ENCODE data around the gene FER. TPM values are rescaled to one million over a fixed set of nuclear protein-coding genes. Genes with fewer than 3 reads are reported as not detected.
"Not testable (repeated sequence)": the region's sequence is repeated elsewhere in the genome, so short reads cannot be mapped to it uniquely, and the experiment has no call there.

Gene FER
- total RNA-seq, 1 donor from 2014 or later = 19.2 TPM

GRCh38 chr5:109016300-109016699 lies 268.6 kb downstream of the FER start:
- no peaks in the 10 kb centered on the region for H3K9me3 ChIP-seq
- no peak overlapping the region for H3K4me3 ChIP-seq
- H3K27ac ChIP-seq = no peak overlapping the region
- intact Hi-C loops (cut with DNase I) = no loop called here
- H3K36me3 ChIP-seq = no peaks in the 10 kb centered on the region
- no peaks in the 10 kb centered on the region for H3K27me3 ChIP-seq
- no peak for DNase-seq (ENCODE audit: extremely low spot score in 2 of 2)
- no peak for TF ChIP-seq POLR2A (IDR thresholded peaks at IDR 0.05)
- no peak for TF ChIP-seq POLR2AphosphoS5 (IDR thresholded peaks at IDR 0.05; ENCODE audit: insufficient read depth in 1 of 2, low read depth in 1 of 2)
- TF ChIP-seq, protein P1, sequence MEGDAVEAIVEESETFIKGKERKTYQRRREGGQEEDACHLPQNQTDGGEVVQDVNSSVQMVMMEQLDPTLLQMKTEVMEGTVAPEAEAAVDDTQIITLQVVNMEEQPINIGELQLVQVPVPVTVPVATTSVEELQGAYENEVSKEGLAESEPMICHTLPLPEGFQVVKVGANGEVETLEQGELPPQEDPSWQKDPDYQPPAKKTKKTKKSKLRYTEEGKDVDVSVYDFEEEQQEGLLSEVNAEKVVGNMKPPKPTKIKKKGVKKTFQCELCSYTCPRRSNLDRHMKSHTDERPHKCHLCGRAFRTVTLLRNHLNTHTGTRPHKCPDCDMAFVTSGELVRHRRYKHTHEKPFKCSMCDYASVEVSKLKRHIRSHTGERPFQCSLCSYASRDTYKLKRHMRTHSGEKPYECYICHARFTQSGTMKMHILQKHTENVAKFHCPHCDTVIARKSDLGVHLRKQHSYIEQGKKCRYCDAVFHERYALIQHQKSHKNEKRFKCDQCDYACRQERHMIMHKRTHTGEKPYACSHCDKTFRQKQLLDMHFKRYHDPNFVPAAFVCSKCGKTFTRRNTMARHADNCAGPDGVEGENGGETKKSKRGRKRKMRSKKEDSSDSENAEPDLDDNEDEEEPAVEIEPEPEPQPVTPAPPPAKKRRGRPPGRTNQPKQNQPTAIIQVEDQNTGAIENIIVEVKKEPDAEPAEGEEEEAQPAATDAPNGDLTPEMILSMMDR (IDR thresholded peaks at IDR 0.05) = no peak
- peaks cover 5% of the 10 kb centered on the region for H3K4me1 ChIP-seq

- Histone ChIP-seq H3K4me3 (no peak overlapping the region), H3K9me3 (no peaks in the 10 kb centered on the region), H3K27me3 (no peaks in the 10 kb centered on the region), H3K27ac (no peak overlapping the region), H3K36me3 (peaks cover 0 to 7% of the 10 kb centered on the region in 2 donors), H3K4me1 (no peaks in the 10 kb centered on the region)
- TF ChIP-seq POLR2A (IDR thresholded peaks at IDR 0.05) = no peak
- TF ChIP-seq, protein P1 (IDR thresholded peaks at IDR 0.05) = no peak
- TF ChIP-seq POLR2AphosphoS5 (IDR thresholded peaks at IDR 0.05; ENCODE audit: insufficient read depth in 1 of 2, low read depth in 1 of 2) = no peak
- no peak for DNase-seq (ENCODE audit: extremely low spot score in 2 of 2)
- intact Hi-C loops (cut with DNase I) = no loop called here
Measured at GRCh38 chr5:109022056-109022455, 274.4 kb downstream of the FER start.

- H3K27me3 ChIP-seq; H3K9me3 ChIP-seq; DNase-seq (ENCODE audit: extremely low spot score in 2 of 2); H3K4me3 ChIP-seq; H3K27ac ChIP-seq; intact Hi-C loops (cut with DNase I); H3K4me1 ChIP-seq; H3K36me3 ChIP-seq: not testable (repeated sequence)
Measured at GRCh38 chr5:109025729-109026128, 278.0 kb downstream of the FER start.

DNA sequence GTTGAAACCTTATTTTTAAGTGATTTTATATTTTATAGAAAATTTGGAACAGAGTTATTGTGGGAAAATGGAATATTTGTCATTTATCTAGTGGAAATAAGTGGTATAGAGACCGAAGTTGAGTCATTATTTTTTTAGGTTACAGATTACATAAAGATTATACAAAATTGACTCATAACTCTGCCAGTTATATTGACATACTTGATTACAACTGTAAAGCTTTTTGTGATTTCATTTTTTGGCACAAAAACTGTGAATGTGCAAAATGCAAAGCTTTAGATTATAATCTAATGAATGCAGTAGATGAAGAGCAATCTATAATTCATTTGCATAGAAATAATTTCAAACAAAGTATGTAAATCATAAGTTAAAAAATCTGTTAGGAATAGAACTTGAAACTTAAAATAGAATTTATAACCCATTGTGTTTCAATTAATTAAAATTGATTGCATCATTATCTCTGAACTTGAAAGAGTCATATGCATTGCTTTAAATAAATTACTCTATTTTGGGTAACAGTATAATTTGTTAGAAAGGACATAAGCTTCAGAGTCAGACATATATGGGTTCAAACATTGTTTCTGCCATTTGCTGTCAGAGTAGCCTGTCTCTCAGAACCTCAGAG lies 280.4 kb downstream of the FER start:
- TF ChIP-seq, protein P1 (IDR thresholded peaks at IDR 0.05) = no peak
- TF ChIP-seq POLR2A (IDR thresholded peaks at IDR 0.05) (no peak), POLR2AphosphoS5 (IDR thresholded peaks at IDR 0.05; ENCODE audit: insufficient read depth in 1 of 2, low read depth in 1 of 2) (no peak)
- Histone ChIP-seq H3K9me3 (no peaks in the 10 kb centered on the region), H3K27me3 (no peaks in the 10 kb centered on the region), H3K4me3 (no peak overlapping the region), H3K36me3 (peaks cover 0 to 7% of the 10 kb centered on the region in 2 donors), H3K4me1 (no peaks in the 10 kb centered on the region), H3K27ac (no peak overlapping the region)
- no peak for DNase-seq (ENCODE audit: extremely low spot score in 2 of 2)
- intact Hi-C loops (cut with DNase I) = no loop called here

DNA sequence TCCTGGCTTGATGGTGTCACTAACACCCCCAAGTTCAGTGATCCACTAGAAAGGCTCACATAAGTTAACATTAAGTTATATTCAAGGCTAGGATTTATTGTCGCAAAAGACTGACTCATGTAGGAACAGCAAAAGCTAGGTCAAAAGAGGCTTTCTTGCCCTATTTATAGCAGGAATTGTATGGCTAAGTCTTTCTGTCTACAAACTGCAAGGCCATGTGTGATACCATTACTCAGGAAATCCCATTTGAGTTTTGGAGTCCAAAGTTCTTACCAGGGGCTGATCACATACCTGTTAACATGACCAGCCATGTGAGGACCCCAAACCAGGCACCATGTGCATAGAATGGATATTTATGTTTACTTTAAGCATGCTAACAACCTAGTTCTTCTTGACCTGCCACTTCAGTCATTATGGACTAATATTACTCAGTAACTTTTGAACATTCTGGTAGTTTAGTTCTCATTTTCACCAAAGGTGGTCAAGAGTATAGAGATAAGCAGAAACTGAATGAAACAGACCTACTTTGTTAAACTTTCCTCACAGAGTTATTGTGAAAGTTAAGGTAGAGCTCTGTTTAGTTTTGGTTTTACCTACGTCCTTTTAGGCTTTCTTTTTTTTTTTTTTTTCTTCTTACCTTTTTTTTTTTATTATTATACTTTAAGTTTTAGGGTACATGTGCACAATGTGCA lies 281.1 kb downstream of the FER start:
- Histone ChIP-seq H3K4me1 (no peaks in the 10 kb centered on the region), H3K27ac (no peak overlapping the region), H3K4me3 (no peak overlapping the region), H3K36me3 (peaks cover 0 to 7% of the 10 kb centered on the region in 2 donors), H3K27me3 (no peaks in the 10 kb centered on the region), H3K9me3 (no peaks in the 10 kb centered on the region)
- no peak for DNase-seq (ENCODE audit: extremely low spot score in 2 of 2)
- intact Hi-C loops (cut with DNase I) = no loop called here
- TF ChIP-seq POLR2AphosphoS5 (IDR thresholded peaks at IDR 0.05; ENCODE audit: insufficient read depth in 1 of 2, low read depth in 1 of 2) = no peak
- TF ChIP-seq, protein P1 (IDR thresholded peaks at IDR 0.05) = no peak
- no peak for TF ChIP-seq POLR2A (IDR thresholded peaks at IDR 0.05)
